Measurements from ENCODE around the gene MIA.
"Not testable (repeated sequence)": the region's sequence is repeated elsewhere in the genome, so short reads cannot be mapped to it uniquely, and the experiment has no call there.

The MIA gene

DNA sequence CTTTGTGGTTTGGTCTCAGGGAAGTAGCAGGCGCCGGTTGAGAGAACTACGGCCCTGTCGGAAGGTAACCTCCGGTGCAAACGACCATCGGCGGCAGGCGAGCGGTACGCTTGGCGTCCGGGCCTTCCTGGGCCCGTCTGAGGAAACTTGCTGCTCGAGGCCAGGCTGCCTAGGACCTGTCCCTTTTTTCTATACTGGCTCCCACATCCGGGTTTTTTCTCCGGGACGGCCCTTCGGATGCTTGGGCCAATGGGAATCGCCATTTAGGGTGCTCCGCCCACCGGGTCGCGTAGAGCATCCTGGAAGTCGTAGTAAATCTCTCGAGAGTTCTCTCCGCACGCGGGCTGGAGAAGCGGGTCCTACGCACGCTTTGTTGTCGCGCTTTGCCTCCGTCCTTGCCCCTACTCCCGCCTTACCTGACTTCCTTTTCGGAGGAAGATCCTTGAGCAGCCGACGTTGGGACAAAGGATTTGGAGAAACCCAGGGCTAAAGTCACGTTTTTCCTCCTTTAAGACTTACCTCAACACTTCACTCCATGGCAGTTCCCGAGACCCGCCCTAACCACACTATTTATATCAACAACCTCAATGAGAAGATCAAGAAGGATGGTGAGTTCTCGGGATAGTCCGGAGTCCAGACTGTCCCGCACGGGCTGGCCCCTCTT lies 24.3 kb upstream of the MIA start, which contains the start of gene SNRPA:
Gene SNRPA (plus strand): TSS at position 330 of the 664 bp plus-strand sequence. CDS start 206 bp downstream, at position 536.
- FAIRE-seq: no peak

- FAIRE-seq: no peak
Measured at GRCh38 chr19:40752257-40752781, 23.0 kb upstream of the MIA start.

- FAIRE-seq: no peak
Measured at GRCh38 chr19:40754611-40755247, 20.6 kb upstream of the MIA start.

DNA sequence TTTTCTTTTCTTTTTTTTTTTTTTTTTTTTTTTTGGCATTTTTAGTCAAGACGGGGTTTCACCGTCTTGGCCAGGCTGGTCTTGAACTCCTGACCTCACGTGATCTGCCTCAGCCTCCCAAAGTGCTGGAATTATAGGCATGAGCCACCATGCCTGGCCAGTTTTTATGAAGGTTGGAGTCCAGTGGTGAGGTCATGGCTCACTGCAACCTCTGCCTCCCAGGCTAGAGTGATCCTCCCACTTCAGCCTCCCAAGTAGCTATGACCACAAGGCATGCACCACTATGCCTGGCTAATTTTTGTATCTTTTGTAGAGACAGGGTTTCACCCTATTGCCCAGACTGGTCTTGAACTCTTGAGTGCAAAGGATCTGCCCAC lies 20.1 kb upstream of the MIA start:
- FAIRE-seq: no peak

GRCh38 chr19:40755791-40756190 lies 19.5 kb upstream of the MIA start:
- FAIRE-seq: no peak

DNA sequence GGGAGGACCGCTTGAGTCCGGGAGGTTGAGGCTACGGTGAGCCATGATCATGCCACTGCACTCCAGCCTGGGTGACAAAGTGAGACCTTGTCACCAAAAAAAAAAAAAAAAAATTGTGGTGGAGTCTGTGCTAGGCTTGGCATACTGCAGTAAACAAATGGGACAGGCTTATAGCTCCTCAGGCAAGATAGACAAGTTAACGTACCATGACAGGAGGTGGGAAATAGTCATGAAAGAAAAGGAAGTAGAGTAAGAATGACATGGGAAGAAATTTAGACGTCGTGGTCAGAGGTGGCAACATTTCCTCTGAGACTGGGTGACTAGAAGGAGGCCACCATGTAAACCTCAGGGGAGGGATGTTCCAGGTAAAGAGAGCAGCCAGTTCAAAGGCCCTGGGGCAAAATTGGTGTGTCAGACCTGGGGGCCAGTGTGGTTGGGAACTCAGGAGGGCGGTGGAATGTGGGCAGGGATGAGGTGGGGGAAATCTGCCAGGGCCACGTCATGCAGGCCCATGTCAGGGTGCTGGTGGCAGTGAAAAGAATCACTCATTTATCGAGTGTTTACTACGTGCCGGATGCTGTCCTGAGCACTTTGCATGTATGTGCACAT lies 18.7 kb upstream of the MIA start:
- no peak for FAIRE-seq

DNA sequence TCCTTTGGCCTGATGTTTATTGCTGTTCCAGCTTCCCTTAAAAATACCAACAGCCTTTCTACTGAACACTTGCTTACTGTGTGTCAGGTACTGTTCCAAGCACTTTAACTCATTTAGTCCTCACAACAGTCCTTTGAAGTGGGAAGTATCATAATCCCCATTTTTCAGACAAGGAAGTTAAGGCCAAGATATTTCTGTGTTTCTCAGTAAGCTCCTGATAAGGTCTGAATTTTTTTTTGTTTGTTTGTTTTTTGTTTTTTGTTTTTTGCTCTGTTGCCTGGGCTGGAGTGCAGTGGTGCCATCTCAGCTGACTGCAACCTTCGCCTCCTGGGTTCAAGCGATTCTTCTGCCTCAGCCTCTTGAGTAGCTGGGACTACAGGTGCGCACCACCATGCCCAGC lies 16.8 kb upstream of the MIA start:
- FAIRE-seq: no peak

- FAIRE-seq: no peak
Measured at GRCh38 chr19:40759352-40759751, 16.0 kb upstream of the MIA start.

DNA sequence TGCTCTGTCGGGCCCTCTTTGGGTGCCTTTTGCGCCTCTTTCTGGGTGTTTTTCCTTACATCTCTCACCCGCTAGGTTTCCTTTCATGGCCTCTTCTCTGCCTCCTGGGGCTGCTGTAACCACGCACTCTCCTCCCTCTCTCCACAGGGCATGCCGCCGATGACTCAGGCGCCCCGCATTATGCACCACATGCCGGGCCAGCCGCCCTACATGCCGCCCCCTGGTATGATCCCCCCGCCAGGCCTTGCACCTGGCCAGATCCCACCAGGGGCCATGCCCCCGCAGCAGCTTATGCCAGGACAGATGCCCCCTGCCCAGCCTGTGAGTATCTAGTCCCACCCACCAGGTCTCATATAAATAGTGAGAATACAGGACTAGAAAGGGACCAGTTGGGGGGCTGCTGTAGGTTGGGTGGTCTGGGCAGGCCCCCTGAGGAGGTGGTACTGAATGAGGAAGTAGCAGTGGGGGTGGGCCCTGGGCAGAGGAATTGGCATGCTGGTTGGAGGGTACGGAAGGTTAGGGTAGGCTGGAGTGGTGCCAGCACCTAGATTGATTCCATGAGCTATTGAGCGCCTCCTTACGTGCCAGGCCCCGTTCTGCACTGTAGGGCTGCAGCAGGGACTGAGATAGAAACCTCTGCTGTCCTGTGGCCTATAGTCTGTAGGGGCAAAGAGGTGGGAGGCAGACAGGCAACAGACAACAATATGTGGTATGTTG lies 12.4 kb upstream of the MIA start:
- no peak for FAIRE-seq

DNA sequence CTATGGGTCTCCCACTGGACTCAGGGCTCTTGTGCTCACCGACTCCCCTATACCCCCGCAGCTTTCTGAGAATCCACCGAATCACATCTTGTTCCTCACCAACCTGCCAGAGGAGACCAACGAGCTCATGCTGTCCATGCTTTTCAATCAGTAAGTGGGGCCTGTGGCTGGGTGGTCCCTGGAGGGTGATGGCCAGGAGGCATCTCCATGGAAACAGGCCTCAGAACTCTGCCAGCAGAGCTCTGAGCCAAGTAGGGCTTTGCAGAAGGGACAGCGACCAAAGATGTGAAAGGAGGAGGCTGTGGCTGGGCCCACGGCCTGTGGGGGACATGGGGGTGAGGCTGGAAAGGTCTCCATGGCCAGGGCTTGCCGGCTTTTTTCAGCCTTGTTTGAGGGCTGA lies 11.8 kb upstream of the MIA start:
- FAIRE-seq: no peak

DNA sequence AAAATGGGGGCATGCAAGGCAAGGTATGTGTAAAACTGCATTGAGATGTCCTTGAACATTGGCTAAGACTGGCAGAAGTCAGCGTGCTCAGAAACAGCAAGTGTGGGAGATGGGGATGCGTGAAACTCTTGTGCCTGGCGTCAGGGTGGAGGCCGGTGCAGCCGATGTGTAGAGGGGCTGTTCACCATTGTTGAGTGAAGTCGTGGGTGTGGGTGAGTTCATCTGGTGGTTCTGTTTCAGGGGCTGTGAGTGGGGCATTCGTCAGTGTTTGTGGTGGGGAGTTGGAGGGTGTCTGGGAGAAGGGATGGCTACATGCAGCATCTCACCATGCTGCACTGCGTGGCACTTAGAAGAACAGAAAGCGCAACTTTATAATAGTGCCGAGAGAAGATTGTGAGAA lies 11.4 kb upstream of the MIA start:
- no peak for FAIRE-seq

DNA sequence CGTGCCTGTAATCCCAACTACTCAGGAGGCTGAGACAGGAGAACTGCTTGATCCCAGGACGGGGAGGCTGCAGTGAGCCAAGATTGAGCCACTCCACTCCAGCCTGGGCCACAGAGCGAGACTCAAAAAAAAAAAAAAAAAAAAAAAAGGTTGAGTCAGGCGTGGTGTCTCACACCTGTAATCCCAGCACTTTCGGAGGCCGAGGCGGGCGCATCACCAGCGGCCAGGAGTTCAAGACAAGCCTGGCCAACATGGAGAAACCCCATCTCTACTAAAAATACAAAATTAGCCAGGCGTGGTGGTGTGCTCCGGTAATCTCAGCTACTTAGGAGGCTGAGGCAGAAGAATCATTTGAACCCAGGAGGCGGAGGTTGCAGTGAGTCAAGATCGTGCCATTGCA lies 8.9 kb upstream of the MIA start:
- FAIRE-seq: not testable (repeated sequence)

DNA sequence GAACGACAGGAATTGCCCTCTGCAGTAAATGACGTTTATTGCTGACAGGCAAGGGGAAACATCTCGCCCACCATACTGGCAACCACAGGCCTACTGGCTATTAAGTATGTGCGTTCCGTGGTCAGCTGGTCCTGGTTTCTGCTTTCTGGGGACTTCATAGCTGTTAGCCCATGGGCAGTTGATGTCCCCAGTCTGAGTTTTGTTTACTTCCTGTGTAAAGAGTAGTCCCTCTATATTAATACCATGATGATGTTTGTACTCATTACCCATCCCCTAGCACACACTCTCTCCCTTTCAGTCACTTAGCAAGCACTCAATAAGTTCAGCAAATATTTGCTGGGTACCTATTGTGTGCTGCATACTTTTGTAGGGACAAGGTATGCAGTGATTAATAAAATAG lies 6.5 kb upstream of the MIA start:
- FAIRE-seq: no peak

- not testable (repeated sequence) for FAIRE-seq
Measured at GRCh38 chr19:40771101-40771862, 4.0 kb upstream of the MIA start.

DNA sequence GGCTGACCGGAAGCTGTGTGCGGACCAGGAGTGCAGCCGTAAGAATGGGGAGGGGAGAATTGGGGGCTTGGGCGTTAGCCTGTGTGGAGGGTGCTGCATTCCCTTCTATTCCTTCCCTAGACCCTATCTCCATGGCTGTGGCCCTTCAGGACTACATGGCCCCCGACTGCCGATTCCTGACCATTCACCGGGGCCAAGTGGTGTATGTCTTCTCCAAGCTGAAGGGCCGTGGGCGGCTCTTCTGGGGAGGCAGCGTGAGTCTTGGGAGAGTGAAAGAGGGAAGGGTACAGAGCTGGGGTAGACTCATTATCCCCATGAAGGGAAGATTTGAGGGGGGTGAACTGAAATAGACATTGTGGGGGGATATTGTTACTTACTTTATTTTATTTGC lies 306 bp downstream of the MIA start:
- no peak for FAIRE-seq

DNA sequence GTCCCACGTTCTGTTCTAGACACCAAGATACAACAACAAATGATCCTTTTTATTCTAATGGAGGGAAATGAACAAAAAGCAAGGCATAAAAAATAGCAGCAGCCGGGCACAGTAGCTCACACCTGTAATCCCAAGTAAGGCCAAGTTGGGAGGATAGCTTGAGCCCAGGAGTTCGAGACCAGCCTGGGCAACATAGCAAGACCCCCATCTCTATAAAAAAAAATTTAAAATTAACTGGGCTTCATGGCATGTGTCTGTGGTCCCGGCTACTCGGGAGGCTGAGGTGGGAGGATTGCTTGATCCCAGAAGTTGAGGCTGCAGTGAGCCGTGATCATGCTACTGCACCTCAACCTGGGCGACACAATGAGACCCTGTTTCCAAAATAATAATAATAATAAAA lies 1.0 kb downstream of the MIA start:
- no peak for FAIRE-seq

DNA sequence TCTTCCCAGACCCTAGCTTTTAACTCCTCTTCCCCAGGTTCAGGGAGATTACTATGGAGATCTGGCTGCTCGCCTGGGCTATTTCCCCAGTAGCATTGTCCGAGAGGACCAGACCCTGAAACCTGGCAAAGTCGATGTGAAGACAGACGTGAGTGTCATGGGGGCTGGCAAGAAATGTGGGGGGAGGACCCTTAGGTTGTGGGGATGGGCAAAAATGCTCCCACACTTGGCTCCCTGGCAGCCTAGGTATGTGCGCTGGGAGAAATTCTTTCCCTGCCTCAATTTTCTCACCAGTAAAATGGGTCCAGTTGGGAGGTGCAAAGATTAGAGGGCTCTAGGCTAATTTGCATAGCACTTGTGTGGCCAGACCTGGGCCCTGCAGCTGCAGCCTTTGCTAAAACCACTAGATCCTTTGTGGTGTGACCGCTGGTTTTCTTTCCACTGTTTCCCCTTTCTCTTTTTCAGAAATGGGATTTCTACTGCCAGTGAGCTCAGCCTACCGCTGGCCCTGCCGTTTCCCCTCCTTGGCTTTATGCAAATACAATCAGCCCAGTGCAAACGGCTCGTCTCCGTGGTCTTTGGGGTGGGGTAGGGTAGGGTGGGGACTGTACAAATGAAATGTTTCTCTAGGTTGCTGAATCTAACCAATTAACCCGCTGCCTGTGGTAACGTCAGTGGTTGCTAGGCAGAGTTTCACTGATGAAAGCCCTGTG lies 1.8 kb downstream of the MIA start:
- no peak for FAIRE-seq

- FAIRE-seq: no peak
Measured at GRCh38 chr19:40777645-40777936, 2.3 kb downstream of the MIA start.

DNA sequence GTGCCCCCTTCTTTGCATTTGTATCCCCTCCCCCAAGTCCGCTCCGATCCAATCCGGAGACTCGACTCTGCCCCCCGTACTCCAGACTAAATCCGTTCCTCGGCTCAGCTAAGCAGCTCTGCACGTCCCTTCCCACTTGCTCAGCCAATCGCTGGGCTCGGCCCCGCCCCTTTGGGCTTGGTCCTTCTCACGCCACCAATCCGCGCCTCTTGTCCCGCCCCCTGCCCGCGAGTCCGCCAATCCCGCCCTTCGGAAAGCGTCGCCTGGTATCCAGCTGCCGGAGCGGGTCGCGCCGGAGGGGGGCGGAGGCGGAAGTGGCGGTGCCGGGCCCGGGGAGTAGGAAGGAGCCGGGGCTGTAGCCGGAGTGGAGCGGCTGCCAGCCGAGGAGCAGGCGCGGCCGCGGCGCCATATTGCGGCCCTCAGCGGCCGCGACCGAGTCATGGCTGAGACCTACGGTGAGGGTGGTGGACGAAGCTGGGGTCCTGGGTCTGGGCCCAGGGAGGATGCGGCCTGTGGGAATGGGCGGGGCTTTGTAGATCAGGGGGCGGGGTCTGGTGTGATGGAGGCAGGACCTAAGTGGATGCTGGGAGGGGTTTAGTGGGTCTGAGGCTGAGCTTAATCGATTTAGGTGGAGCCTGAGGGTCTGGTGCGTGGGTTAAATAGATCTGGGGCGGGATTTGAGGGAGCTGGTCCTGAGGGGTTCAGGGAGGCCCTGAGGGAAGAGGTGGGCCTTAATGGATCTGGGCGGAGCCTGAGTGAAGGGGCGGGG lies 2.8 kb downstream of the MIA start, which contains the start of gene RAB4B:
Gene RAB4B (plus strand): TSS at position 311 of the 769 bp plus-strand sequence. CDS start 129 bp downstream, at position 440.
- FAIRE-seq: no peak

DNA sequence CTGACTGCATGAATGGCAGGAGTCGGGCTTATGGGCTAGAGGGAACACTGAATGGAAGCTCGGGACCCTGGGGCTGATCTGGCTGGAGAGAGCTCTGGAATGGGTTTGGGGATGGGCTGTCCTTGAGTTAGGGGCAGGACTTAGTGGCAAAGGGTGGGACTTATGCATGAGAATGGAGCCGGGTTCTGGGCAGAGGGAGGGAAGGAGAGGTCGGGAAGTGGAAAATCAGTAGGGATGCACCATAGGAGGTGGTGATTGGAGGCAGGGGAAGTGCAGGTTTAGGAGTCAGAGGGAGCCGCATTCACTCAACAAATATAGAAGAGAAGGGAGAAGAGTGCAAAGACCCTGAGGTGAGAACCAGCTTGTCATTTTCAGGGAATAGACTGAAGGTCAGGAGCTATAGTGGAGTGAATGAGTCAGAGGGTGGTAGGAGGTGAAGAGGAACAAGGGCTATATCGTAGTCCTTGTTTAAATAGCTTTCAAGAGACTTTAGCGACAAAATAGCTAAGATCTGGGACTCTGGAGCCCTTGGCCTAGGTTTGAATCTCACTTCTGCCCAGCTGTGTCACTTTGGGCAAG lies 3.5 kb downstream of the MIA start:
- no peak for FAIRE-seq

DNA sequence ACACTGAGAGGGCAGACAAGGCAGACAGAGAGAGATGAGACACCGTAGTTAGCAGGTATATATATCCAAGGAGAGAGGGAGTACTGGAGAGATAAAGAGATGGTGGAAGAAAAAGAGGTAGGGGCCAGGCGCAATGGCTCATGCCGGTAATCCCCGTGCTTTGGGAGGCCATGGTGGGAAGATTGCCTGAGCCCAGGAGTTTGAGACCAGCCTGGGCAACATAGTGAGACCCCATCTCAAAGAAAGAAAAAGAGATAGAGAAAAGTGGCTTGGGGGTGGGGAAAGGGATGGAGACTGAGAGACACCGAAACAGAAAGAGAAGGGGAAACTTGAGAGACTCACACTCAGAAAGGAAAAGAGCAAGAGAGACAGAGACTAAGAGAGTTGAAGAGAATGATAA lies 5.3 kb downstream of the MIA start:
- FAIRE-seq: no peak
